OCI-LY3 (cell line): ENCODE results near the gene TSPAN3.

Experiments used
- EZH2phosphoT487 ChIP-seq: fragments of 200-600 bp; shearing (Covaris generic); IDR thresholded peaks from 2 replicates; pipeline ENCODE4 v1.6.1; 2018; ENCODE audit warnings: antibody characterized with exemption, mixed run types, low read depth
- TF ChIP-seq, protein P1 (sequence below): fragments of 200-600, 300-600 bp; sonication (generic); IDR thresholded peaks from 2 replicates; pipeline ENCODE4 v1.5.1; 2014; ENCODE audit warnings: antibody characterized with exemption, low read length, low read depth

GRCh38 chr15:77096541-77096940 lies 25.6 kb upstream of the TSPAN3 start:
- TF ChIP-seq, protein P1, sequence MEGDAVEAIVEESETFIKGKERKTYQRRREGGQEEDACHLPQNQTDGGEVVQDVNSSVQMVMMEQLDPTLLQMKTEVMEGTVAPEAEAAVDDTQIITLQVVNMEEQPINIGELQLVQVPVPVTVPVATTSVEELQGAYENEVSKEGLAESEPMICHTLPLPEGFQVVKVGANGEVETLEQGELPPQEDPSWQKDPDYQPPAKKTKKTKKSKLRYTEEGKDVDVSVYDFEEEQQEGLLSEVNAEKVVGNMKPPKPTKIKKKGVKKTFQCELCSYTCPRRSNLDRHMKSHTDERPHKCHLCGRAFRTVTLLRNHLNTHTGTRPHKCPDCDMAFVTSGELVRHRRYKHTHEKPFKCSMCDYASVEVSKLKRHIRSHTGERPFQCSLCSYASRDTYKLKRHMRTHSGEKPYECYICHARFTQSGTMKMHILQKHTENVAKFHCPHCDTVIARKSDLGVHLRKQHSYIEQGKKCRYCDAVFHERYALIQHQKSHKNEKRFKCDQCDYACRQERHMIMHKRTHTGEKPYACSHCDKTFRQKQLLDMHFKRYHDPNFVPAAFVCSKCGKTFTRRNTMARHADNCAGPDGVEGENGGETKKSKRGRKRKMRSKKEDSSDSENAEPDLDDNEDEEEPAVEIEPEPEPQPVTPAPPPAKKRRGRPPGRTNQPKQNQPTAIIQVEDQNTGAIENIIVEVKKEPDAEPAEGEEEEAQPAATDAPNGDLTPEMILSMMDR = no peak
- TF ChIP-seq EZH2phosphoT487 = no peak
